ENCODE measurements around the gene KRTAP21-2. TPM values are rescaled to one million over a fixed set of nuclear protein-coding genes. Genes with fewer than 3 reads are reported as not detected.
"Not testable (repeated sequence)": the region's sequence is repeated elsewhere in the genome, so short reads cannot be mapped to it uniquely, and the experiment has no call there.

Gene KRTAP21-2
- total RNA-seq, 1 experiment from 2014 or later: not detected

DNA sequence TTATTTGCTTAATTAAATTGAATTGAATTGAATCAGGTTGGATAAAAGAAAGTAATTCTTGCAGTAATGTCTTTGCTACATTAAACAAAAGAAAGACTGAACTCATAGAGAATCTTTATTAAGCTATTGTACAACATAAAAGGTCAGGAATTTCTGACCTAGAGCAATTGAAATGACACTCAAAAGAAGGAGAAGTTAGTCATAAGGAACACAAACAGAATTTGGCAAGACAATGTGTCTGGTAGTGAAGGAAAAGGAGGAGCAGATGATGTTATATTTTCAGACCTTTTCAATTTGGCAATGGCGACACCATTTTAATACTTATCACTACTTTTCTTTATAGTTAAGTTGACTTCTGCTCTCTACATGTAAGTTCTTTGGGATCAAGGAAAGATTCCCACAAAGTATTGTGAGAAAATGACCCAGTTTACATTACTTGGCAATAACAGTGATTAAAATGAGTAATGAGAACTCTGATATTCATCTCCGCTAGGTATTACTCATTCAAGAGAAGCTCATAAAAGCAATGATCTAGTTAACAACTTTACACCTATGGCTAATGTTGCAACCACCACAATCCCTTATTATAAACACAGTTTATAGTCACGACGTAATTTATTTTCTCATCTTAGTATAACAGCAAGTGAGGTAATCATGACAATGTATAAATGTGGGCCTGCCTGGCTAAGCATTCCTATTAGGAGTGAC, 22.8 kb upstream of the KRTAP21-2 start:
- Mint-ChIP-seq H3K9me3 (ENCODE audit: unreplicated experiment) (no peaks in the 10 kb centered on the region), H3K4me3 (ENCODE audit: unreplicated experiment) (no peak overlapping the region), H3K36me3 (ENCODE audit: insufficient read depth, unreplicated experiment) (no peaks in the 10 kb centered on the region), H3K4me1 (ENCODE audit: low read depth, unreplicated experiment) (no peaks in the 10 kb centered on the region), H3K27me3 (ENCODE audit: insufficient read depth, unreplicated experiment) (no peaks in the 10 kb centered on the region), H3K27ac (ENCODE audit: unreplicated experiment) (no peak overlapping the region)
- TF ChIP-seq, protein P1, sequence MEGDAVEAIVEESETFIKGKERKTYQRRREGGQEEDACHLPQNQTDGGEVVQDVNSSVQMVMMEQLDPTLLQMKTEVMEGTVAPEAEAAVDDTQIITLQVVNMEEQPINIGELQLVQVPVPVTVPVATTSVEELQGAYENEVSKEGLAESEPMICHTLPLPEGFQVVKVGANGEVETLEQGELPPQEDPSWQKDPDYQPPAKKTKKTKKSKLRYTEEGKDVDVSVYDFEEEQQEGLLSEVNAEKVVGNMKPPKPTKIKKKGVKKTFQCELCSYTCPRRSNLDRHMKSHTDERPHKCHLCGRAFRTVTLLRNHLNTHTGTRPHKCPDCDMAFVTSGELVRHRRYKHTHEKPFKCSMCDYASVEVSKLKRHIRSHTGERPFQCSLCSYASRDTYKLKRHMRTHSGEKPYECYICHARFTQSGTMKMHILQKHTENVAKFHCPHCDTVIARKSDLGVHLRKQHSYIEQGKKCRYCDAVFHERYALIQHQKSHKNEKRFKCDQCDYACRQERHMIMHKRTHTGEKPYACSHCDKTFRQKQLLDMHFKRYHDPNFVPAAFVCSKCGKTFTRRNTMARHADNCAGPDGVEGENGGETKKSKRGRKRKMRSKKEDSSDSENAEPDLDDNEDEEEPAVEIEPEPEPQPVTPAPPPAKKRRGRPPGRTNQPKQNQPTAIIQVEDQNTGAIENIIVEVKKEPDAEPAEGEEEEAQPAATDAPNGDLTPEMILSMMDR (IDR thresholded peaks at IDR 0.05; ENCODE audit: insufficient read depth in 1 of 2, low read depth in 1 of 2, low read length in 1 of 2, severe bottlenecking in 1 of 2, unreplicated experiment in 1 of 2): no peak
- no peaks in the 10 kb centered on the region for H3K36me3 ChIP-seq (ENCODE audit: control insufficient read depth, insufficient read depth, low read length)
- no peak for DNase-seq
- H3K4me1 ChIP-seq: peaks cover 7% of the 10 kb centered on the region; the same call in 1 of the 2 replicates
- ChIA-PET POLR2A (no interaction called here), CTCF (no interaction called here)
- H3K4me3 ChIP-seq (ENCODE audit: low read depth, low read length): no peak overlapping the region
- no peaks in the 10 kb centered on the region for H3K9me3 ChIP-seq
- no peaks in the 10 kb centered on the region for H3K27me3 ChIP-seq (replicated peaks; ENCODE audit: control insufficient read depth, insufficient read depth, low read length)
- BruUV-seq (replicated peaks): no TSS peak
- intact Hi-C loops (cut with micrococcal nuclease; ENCODE audit: unreplicated experiment): no loop called here

GRCh38 chr21:30760776-30761175, 13.7 kb upstream of the KRTAP21-2 start:
- H3K27me3 Mint-ChIP-seq (ENCODE audit: insufficient read depth, unreplicated experiment): peaks cover 14% of the 10 kb centered on the region
- no peak for DNase-seq
- Histone ChIP-seq H3K4me3 (ENCODE audit: low read depth, low read length) (no peak overlapping the region), H3K4me1 (no peaks in the 10 kb centered on the region), H3K9me3 (no peaks in the 10 kb centered on the region), H3K27me3 (replicated peaks; ENCODE audit: control insufficient read depth, insufficient read depth, low read length) (no peaks in the 10 kb centered on the region), H3K36me3 (ENCODE audit: control insufficient read depth, insufficient read depth, low read length) (no peaks in the 10 kb centered on the region)
- no peak overlapping the region for H3K27ac Mint-ChIP-seq (ENCODE audit: unreplicated experiment)
- ChIA-PET CTCF (no interaction called here), POLR2A (no interaction called here)
- H3K4me3 Mint-ChIP-seq (ENCODE audit: unreplicated experiment): no peak overlapping the region
- H3K36me3 Mint-ChIP-seq (ENCODE audit: insufficient read depth, unreplicated experiment): no peaks in the 10 kb centered on the region
- H3K9me3 Mint-ChIP-seq (ENCODE audit: unreplicated experiment): no peaks in the 10 kb centered on the region
- TF ChIP-seq, protein P1 (IDR thresholded peaks at IDR 0.05; ENCODE audit: insufficient read depth in 1 of 2, low read depth in 1 of 2, low read length in 1 of 2, severe bottlenecking in 1 of 2, unreplicated experiment in 1 of 2): no peak
- H3K4me1 Mint-ChIP-seq (ENCODE audit: low read depth, unreplicated experiment): no peaks in the 10 kb centered on the region
- intact Hi-C loops (cut with micrococcal nuclease; ENCODE audit: unreplicated experiment): no loop called here
- no TSS peak for BruUV-seq (replicated peaks)

DNA sequence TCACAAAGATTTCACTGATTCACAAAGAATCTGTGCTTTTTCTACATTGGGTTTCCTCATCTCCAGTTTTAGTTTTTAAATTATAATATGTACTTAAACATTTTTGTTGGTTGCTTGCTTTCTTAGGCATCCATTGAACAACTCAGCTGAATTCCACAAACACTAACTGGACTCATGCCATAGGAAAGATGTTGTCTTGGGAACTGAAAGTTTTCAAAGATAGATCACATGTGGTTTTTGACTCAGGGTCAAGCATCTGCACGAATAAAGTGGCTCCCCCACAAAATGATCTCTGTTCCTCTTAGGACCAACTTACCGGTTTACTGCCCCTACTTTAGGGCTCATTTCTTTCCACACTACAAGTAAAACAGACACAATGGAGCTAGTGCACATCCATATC, 11.2 kb upstream of the KRTAP21-2 start:
- intact Hi-C loops (cut with micrococcal nuclease; ENCODE audit: unreplicated experiment): no loop called here

DNA sequence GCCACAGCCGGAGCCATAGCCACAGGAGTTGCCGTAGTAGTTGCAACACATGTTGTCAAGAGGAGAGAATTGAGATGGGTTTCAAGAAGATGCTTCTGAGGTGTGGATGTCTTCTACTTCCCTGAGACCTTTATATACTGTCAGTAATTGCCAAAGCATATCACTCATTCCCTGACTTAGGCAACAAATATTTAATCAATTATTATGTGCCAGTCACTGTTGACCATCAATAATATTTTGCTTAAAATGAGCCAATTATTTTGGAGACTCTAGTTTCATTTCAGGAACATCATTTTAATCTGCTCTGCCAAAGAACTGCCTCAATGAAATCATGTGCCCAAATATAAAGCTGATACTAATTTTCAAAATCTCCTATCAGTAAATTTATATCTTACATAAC, 8.3 kb upstream of the KRTAP21-2 start, which contains the start of gene KRTAP21-1:
KRTAP21-1 (minus strand) TSS at position 101 of the 400 bp plus-strand sequence; CDS start at position 51, 50 bp downstream.
- H3K9me3 Mint-ChIP-seq (ENCODE audit: unreplicated experiment); DNase-seq; H3K27ac Mint-ChIP-seq (ENCODE audit: unreplicated experiment); POLR2A ChIA-PET; CTCF ChIA-PET; H3K36me3 ChIP-seq (ENCODE audit: control insufficient read depth, insufficient read depth, low read length); BruUV-seq (replicated peaks); H3K27me3 ChIP-seq (replicated peaks; ENCODE audit: control insufficient read depth, insufficient read depth, low read length); H3K4me3 Mint-ChIP-seq (ENCODE audit: unreplicated experiment); H3K4me3 ChIP-seq (ENCODE audit: low read depth, low read length); intact Hi-C loops (cut with micrococcal nuclease; ENCODE audit: unreplicated experiment); H3K4me1 Mint-ChIP-seq (ENCODE audit: low read depth, unreplicated experiment); H3K9me3 ChIP-seq; H3K4me1 ChIP-seq; H3K36me3 Mint-ChIP-seq (ENCODE audit: insufficient read depth, unreplicated experiment): not testable (repeated sequence)
- peaks cover 13% of the 10 kb centered on the region for H3K27me3 Mint-ChIP-seq (ENCODE audit: insufficient read depth, unreplicated experiment)

More for the DNA sequence above, 11.2 kb upstream of the KRTAP21-2 start:
- Histone ChIP-seq H3K4me3 (ENCODE audit: low read depth, low read length) (no peak overlapping the region), H3K36me3 (ENCODE audit: control insufficient read depth, insufficient read depth, low read length) (no peaks in the 10 kb centered on the region), H3K4me1 (no peaks in the 10 kb centered on the region), H3K9me3 (no peaks in the 10 kb centered on the region), H3K27me3 (replicated peaks; ENCODE audit: control insufficient read depth, insufficient read depth, low read length) (no peaks in the 10 kb centered on the region)
- POLR2A ChIA-PET: no interaction called here
- Mint-ChIP-seq H3K27ac (ENCODE audit: unreplicated experiment) (no peak overlapping the region), H3K4me3 (ENCODE audit: unreplicated experiment) (no peak overlapping the region), H3K4me1 (ENCODE audit: low read depth, unreplicated experiment) (no peaks in the 10 kb centered on the region), H3K36me3 (ENCODE audit: insufficient read depth, unreplicated experiment) (no peaks in the 10 kb centered on the region), H3K27me3 (ENCODE audit: insufficient read depth, unreplicated experiment) (peaks cover 14% of the 10 kb centered on the region), H3K9me3 (ENCODE audit: unreplicated experiment) (no peaks in the 10 kb centered on the region)
- no TSS peak for BruUV-seq (replicated peaks)
- TF ChIP-seq, protein P1 (IDR thresholded peaks at IDR 0.05; ENCODE audit: insufficient read depth in 1 of 2, low read depth in 1 of 2, low read length in 1 of 2, severe bottlenecking in 1 of 2, unreplicated experiment in 1 of 2): no peak
- CTCF ChIA-PET: no interaction called here
- no peak for DNase-seq

All from Caco-2 (cell line).